Activated naive CD4-positive, alpha-beta T cell treated with anti-CD3 and anti-CD28 coated beads, Interleukin-2, amount 10 ng/mL, durations not matched to agents 7 days and 5 days (primary cell): Measurements from ENCODE around the gene SCYGR4.

Experiments used
- CTCF ChIA-PET: fragments of 350-600 bp; sonication (Branson Sonifier 250); formaldehyde crosslinking; loops from one replicate; lab custom pipeline; 2021; ENCODE audit warnings: antibody characterized with exemption; lab: Charles Lee
- DNase-seq: peaks from one replicate; pipeline ENCODE4 v3.0.0-alpha.2; 2020
- H3K27ac Mint-ChIP-seq: one replicate; pipeline ENCODE4 v1.8.0; 2021; ENCODE audit warnings: mild to moderate bottlenecking, moderate library complexity, mixed read lengths
- H3K27me3 Mint-ChIP-seq: one replicate; pipeline ENCODE4 v1.8.0; 2021; ENCODE audit warnings: mild to moderate bottlenecking, mixed read lengths
- H3K36me3 Mint-ChIP-seq: one replicate; pipeline ENCODE4 v1.8.0; 2021; ENCODE audit warnings: mixed read lengths
- H3K4me1 Mint-ChIP-seq: one replicate; pipeline ENCODE4 v1.8.0; 2021; ENCODE audit warnings: mixed read lengths
- H3K4me3 Mint-ChIP-seq: one replicate; pipeline ENCODE4 v1.8.0; 2021; ENCODE audit warnings: mild to moderate bottlenecking, moderate library complexity, mixed read lengths
- H3K9me3 Mint-ChIP-seq: one replicate; pipeline ENCODE4 v1.8.0; 2021; ENCODE audit warnings: mixed read lengths

Gene SCYGR4

GRCh38 chr2:227602358-227602757 lies 14.9 kb upstream of the SCYGR4 start:
- Mint-ChIP-seq H3K4me3 (no peak overlapping the region), H3K27me3 (peaks cover 34% of the 10 kb centered on the region), H3K27ac (no peak overlapping the region), H3K4me1 (no peaks in the 10 kb centered on the region), H3K36me3 (no peaks in the 10 kb centered on the region), H3K9me3 (no peaks in the 10 kb centered on the region)
- CTCF ChIA-PET = interaction anchor here (0.7 kb wide), 1 partner anchor 1274 kb away, joined by 3 read pairs; no protein-coding TSS in a partner anchor
- DNase-seq = no peak

GRCh38 chr2:227606476-227606875 lies 10.8 kb upstream of the SCYGR4 start:
- CTCF ChIA-PET = interaction anchor here (1.3 kb wide), 1 partner anchor 9 kb away, joined by 3 read pairs; no protein-coding TSS in a partner anchor
- Mint-ChIP-seq H3K27me3 (peaks cover 45% of the 10 kb centered on the region), H3K36me3 (no peaks in the 10 kb centered on the region), H3K4me3 (no peak overlapping the region), H3K27ac (no peak overlapping the region), H3K4me1 (peaks cover 4% of the 10 kb centered on the region), H3K9me3 (no peaks in the 10 kb centered on the region)
- no peak for DNase-seq

GRCh38 chr2:227607941-227608340 lies 9.4 kb upstream of the SCYGR4 start:
- H3K4me1 Mint-ChIP-seq = peaks cover 4% of the 10 kb centered on the region
- no peak overlapping the region for H3K27ac Mint-ChIP-seq
- H3K27me3 Mint-ChIP-seq = peaks cover 49% of the 10 kb centered on the region
- no peaks in the 10 kb centered on the region for H3K36me3 Mint-ChIP-seq
- no peaks in the 10 kb centered on the region for H3K9me3 Mint-ChIP-seq
- no peak overlapping the region for H3K4me3 Mint-ChIP-seq
- CTCF ChIA-PET = interaction anchor here (0.6 kb wide), 1 partner anchor 11 kb away, joined by 4 read pairs; no protein-coding TSS in a partner anchor
- DNase-seq = no peak

GRCh38 chr2:227608561-227609338 lies 8.5 kb upstream of the SCYGR4 start:
- DNase-seq = no peak
- H3K27me3 Mint-ChIP-seq = peaks cover 49% of the 10 kb centered on the region
- H3K36me3 Mint-ChIP-seq = no peaks in the 10 kb centered on the region
- H3K4me3 Mint-ChIP-seq = no peak overlapping the region
- CTCF ChIA-PET = interaction anchor here (0.6 kb wide), 1 partner anchor 10 kb away, joined by 4 read pairs; no protein-coding TSS in a partner anchor
- H3K4me1 Mint-ChIP-seq = peaks cover 4% of the 10 kb centered on the region
- no peak overlapping the region for H3K27ac Mint-ChIP-seq
- H3K9me3 Mint-ChIP-seq = no peaks in the 10 kb centered on the region

GRCh38 chr2:227610123-227610522 lies 7.2 kb upstream of the SCYGR4 start:
- H3K36me3 Mint-ChIP-seq = no peaks in the 10 kb centered on the region

GRCh38 chr2:227612546-227613271 lies 4.6 kb upstream of the SCYGR4 start:
- no peak overlapping the region for H3K4me3 Mint-ChIP-seq
- peaks cover 4% of the 10 kb centered on the region for H3K4me1 Mint-ChIP-seq
- DNase-seq = no peak
- no peaks in the 10 kb centered on the region for H3K36me3 Mint-ChIP-seq
- no peaks in the 10 kb centered on the region for H3K9me3 Mint-ChIP-seq
- CTCF ChIA-PET = no interaction called here
- H3K27me3 Mint-ChIP-seq = peaks cover 33% of the 10 kb centered on the region
- H3K27ac Mint-ChIP-seq = no peak overlapping the region

More at GRCh38 chr2:227610123-227610522, 7.2 kb upstream of the SCYGR4 start:
- Mint-ChIP-seq H3K27ac (no peak overlapping the region), H3K4me1 (peaks cover 4% of the 10 kb centered on the region), H3K9me3 (no peaks in the 10 kb centered on the region), H3K4me3 (no peak overlapping the region), H3K27me3 (peaks cover 46% of the 10 kb centered on the region)
- CTCF ChIA-PET = no interaction called here
- DNase-seq = no peak

DNA sequence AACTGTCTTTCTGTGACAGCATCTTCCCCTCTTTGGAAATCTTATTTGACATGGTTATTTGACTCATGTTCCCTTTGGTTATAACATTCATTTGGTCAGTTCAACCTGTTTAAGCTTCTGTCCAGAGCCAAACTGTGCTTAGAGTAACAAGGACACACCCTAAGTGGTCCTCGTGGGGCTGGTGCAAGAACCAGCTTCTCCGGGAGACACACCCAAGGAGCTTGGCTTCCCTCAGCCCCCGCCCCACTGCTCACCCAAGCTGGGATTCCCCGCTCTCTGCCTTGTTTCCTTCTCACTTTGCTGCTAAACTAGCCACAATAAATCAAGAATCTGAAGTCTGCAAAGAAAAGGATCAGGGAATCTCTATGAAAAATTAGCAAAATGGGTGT lies 4.0 kb upstream of the SCYGR4 start:
- Mint-ChIP-seq H3K27me3 (peaks cover 27% of the 10 kb centered on the region), H3K4me3 (no peak overlapping the region), H3K36me3 (no peaks in the 10 kb centered on the region), H3K9me3 (no peaks in the 10 kb centered on the region), H3K27ac (no peak overlapping the region), H3K4me1 (peaks cover 4% of the 10 kb centered on the region)
- CTCF ChIA-PET = no interaction called here
- no peak for DNase-seq

DNA sequence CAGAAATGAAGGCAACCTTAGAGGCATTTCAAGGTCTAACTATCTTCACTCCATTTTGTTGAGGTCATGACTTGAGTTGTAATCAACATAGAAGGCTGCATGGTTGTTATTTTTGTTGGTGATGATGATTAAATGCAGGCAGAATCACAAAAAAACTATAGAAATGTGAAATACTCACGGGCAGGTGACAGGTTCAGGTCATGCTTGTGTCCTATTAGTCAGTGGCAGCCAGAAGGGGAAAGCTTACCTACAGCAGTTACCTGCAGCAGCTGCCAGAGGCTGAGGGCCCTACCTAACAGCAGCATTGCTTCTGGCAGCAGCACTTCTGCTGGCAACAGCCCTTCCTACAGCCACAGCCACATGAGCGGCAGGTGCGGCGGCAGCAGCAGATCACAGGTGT lies 3.1 kb upstream of the SCYGR4 start:
- Mint-ChIP-seq H3K36me3 (no peaks in the 10 kb centered on the region), H3K27me3 (peaks cover 17% of the 10 kb centered on the region), H3K27ac (no peak overlapping the region), H3K4me3 (no peak overlapping the region), H3K9me3 (no peaks in the 10 kb centered on the region), H3K4me1 (peaks cover 4% of the 10 kb centered on the region)
- CTCF ChIA-PET = no interaction called here
- no peak for DNase-seq

DNA sequence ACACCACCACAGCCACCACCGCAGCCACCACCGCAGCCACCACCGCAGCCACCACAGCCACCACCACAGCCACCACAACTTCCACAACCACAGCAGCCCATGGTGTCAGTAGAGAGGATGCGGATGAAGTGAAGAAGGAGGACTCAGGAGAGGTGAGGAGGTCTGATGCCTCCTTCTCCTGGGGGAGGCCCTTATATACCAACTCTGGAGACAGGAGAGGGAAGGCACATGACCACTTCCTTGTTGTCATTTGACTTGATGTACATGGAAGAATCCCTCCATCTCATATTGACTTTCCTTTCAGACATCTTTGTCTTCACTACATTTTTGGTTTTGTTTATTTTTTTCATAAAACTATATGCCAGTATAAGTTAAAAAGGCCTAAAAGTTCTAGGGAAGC lies 2.6 kb upstream of the SCYGR4 start, which contains the start of gene SCYGR3:
SCYGR3 (minus strand) TSS at position 101 of the 400 bp plus-strand sequence; CDS start at position 101, 0 bp downstream.
- CTCF ChIA-PET = no interaction called here
- H3K4me1 Mint-ChIP-seq = peaks cover 4% of the 10 kb centered on the region

GRCh38 chr2:227615181-227615580 lies 2.1 kb upstream of the SCYGR4 start:
- H3K9me3 Mint-ChIP-seq = no peaks in the 10 kb centered on the region
- CTCF ChIA-PET = no interaction called here
- H3K4me1 Mint-ChIP-seq = peaks cover 1% of the 10 kb centered on the region

More for the DNA sequence above, 2.6 kb upstream of the SCYGR4 start, which contains the start of gene SCYGR3:
- no peaks in the 10 kb centered on the region for H3K9me3 Mint-ChIP-seq
- H3K27me3 Mint-ChIP-seq = peaks cover 13% of the 10 kb centered on the region
- H3K36me3 Mint-ChIP-seq = no peaks in the 10 kb centered on the region
- no peak within 1 kb of the TSS for H3K4me3 Mint-ChIP-seq
- no peak within 1 kb of the TSS for H3K27ac Mint-ChIP-seq
- DNase-seq = no peak

DNA sequence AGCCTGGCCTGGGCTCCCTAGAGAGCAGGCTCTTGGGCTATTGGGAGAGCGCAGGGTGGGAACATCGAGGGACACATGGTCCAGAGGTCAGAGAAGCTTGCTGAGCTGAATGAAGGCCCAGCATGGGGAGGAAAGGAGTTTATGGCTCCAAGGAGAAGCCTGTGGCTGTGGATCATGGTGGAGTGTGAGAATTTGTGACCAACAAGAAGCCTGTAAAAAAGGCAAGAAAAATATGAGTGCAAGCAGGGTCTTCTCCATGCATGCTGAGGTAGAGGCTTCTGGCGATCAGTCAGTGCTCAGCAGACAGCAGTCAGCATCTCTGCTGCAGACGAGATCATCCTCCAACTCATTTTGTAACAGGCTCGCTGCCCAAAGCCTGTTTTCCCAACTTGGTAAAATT lies 1.4 kb upstream of the SCYGR4 start:
- no peak for DNase-seq
- H3K27me3 Mint-ChIP-seq = peaks cover 9% of the 10 kb centered on the region
- no peak overlapping the region for H3K27ac Mint-ChIP-seq
- H3K36me3 Mint-ChIP-seq = no peaks in the 10 kb centered on the region
- no peak overlapping the region for H3K4me3 Mint-ChIP-seq
- CTCF ChIA-PET = no interaction called here
- H3K4me1 Mint-ChIP-seq = no peaks in the 10 kb centered on the region
- no peaks in the 10 kb centered on the region for H3K9me3 Mint-ChIP-seq

More at GRCh38 chr2:227615181-227615580, 2.1 kb upstream of the SCYGR4 start:
- Mint-ChIP-seq H3K4me3 (no peak overlapping the region), H3K36me3 (no peaks in the 10 kb centered on the region), H3K27me3 (peaks cover 10% of the 10 kb centered on the region), H3K27ac (no peak overlapping the region)
- no peak for DNase-seq

GRCh38 chr2:227616631-227617030 lies 667 bp upstream of the SCYGR4 start:
- H3K27me3 Mint-ChIP-seq = peaks cover 10% of the 10 kb centered on the region
- no peak for DNase-seq
- CTCF ChIA-PET = no interaction called here
- no peaks in the 10 kb centered on the region for H3K9me3 Mint-ChIP-seq
- no peak overlapping the region for H3K27ac Mint-ChIP-seq
- H3K36me3 Mint-ChIP-seq = no peaks in the 10 kb centered on the region
- H3K4me3 Mint-ChIP-seq = no peak overlapping the region
- no peaks in the 10 kb centered on the region for H3K4me1 Mint-ChIP-seq

- CTCF ChIA-PET = no interaction called here
- no peak overlapping the region for H3K4me3 Mint-ChIP-seq
- no peaks in the 10 kb centered on the region for H3K9me3 Mint-ChIP-seq
- H3K27ac Mint-ChIP-seq = no peak overlapping the region
- H3K4me1 Mint-ChIP-seq = no peaks in the 10 kb centered on the region
- no peak for DNase-seq
- no peaks in the 10 kb centered on the region for H3K36me3 Mint-ChIP-seq
- H3K27me3 Mint-ChIP-seq = peaks cover 4% of the 10 kb centered on the region
These were observed 5.9 kb downstream of the SCYGR4 start for GRCh38 chr2:227623226-227623625.

DNA sequence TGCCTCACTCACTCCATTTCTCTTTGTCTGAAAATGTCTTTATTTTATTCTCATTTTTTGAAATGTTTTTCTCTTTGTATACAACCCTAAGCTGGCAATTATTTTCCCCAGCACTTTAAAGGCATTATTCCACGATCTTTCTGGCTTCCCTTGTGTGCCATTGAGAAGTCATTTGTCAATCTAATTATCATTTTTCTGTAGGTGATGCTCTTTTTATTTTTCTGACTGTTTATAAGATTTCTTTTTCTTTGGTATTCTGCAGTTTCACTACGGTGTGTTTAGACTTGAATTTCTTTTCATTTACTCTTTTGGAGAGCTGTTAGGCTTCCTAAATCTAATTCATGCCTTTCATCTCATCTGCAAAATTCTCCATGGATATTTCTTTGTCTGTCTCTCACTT lies 8.1 kb downstream of the SCYGR4 start:
- Mint-ChIP-seq H3K4me1 (no peaks in the 10 kb centered on the region), H3K9me3 (no peaks in the 10 kb centered on the region), H3K27me3 (peaks cover 14% of the 10 kb centered on the region), H3K4me3 (no peak overlapping the region), H3K27ac (no peak overlapping the region), H3K36me3 (no peaks in the 10 kb centered on the region)
- CTCF ChIA-PET = no interaction called here
- no peak for DNase-seq
